Measurements from ENCODE around the gene KIF1B. TPM values are rescaled to one million over a fixed set of nuclear protein-coding genes. Genes with fewer than 3 reads are reported as not detected.

KIF1B gene
- total RNA-seq, 5 donors from 2014 or later (not counting 1 experiment from before 2014, with no cell fraction given), result 10.3 to 15.3 (median 13.8) TPM

DNA sequence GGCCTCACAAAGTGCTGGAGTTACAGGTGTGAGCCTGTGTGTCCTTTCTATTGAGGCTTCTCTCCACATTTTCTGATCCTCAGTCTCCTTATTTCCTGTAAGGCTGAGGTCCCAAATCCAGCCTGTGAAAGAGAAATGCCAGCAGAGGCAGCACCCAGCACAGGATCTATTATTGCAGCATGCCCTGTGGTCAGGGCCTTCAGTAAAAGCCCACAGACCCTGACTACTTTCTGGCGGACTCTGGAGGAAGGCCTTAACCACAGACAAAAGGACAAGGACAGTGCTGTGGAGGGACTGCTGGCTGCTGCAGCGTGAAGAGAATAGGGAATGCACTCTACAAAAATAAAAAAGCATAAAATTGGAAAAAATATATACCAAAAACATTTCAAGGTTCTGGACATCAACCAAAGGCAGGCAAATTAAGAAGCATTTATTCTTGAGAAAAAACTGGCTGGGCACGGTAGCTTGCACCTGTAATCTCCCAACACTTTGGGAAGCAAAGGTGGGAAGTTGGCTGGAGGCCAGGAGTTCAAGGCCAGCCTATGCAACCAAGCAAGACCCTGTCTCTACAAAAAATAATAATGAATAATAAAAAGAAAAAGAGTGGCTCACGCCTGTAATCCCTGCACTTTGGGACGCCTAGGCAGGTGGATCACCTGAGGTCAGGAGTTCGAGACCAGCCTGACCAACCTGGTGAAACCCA is 179.1 kb downstream of the KIF1B start:
- Histone ChIP-seq H3K4me3 (ENCODE audit: control insufficient read depth in 1 of 2, extremely low read depth in 1 of 2, low read length in 1 of 2) (no peak overlapping the region), H3K36me3 (ENCODE audit: control insufficient read depth in 2 of 2, extremely low read depth in 1 of 2, insufficient read depth in 1 of 2, low read length in 1 of 2) (no peaks in the 10 kb centered on the region), H3K9me3 (no peaks in the 10 kb centered on the region), H3K27ac (ENCODE audit: low read length) (no peak overlapping the region), H3K27me3 (replicated peaks in 1 of 2; ENCODE audit: control insufficient read depth in 2 of 2, extremely low read depth in 1 of 2, insufficient read depth in 2 of 2, low read length in 1 of 2) (no peaks in the 10 kb centered on the region), H3K4me1 (ENCODE audit: control insufficient read depth in 1 of 2, extremely low read depth in 1 of 2, insufficient read depth in 2 of 2, low read length in 2 of 2) (peaks cover 2 to 3% of the 10 kb centered on the region in 2 experiments)
- H3K36me3 Mint-ChIP-seq, result peaks cover under 1% of the 10 kb centered on the region
- POLR2A ChIA-PET, result interaction anchor here in 1 of 2 donors (0.7 kb wide), 1 partner anchor 452 kb away, joined by 3 read pairs; no protein-coding TSS in a partner anchor
- DNase-seq (no peak), ATAC-seq (replicated peaks in 1 of 4) (no peak)
- no peaks in the 10 kb centered on the region for H3K9me3 Mint-ChIP-seq
- H3K27me3 Mint-ChIP-seq, result no peaks in the 10 kb centered on the region
- H3K27ac Mint-ChIP-seq, result no peak overlapping the region
- 96% methylated on average over 4 of the region's 6 CpGs for WGBS (ENCODE audit: insufficient coverage)
- H3K4me3 Mint-ChIP-seq, result no peak overlapping the region
- peaks cover 9 to 11% (median 10%) of the 10 kb centered on the region in 3 donors for H3K4me1 Mint-ChIP-seq
- CTCF ChIA-PET, result no interaction called here

DNA sequence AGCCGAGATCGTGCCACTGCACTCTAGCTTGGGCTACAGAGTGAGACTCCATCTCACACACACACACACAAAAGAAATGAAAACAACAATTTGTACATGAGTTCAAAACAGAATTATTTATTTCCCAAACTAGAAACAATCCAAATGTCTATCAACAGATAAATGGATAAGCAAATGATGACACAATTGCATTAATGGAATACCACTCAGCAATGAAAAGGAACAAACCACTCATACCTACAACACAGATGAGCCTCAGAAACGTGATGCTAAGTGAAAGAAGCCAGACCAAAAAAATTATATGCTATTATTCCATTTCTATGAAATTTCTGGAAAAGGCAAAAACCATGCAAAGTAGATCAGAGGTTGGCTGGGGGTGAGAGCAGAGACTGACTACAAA is 186.5 kb downstream of the KIF1B start:
- no peaks in the 10 kb centered on the region for H3K9me3 ChIP-seq
- peaks cover 12 to 24% (median 22%) of the 10 kb centered on the region in 3 donors for H3K4me1 Mint-ChIP-seq
- peaks cover 0 to 24% of the 10 kb centered on the region in 2 experiments for H3K4me1 ChIP-seq (ENCODE audit: control insufficient read depth in 1 of 2, extremely low read depth in 1 of 2, insufficient read depth in 2 of 2, low read length in 2 of 2)
- peak overlapping the region; percentile 21 to 97 (median 47) for H3K4me3 Mint-ChIP-seq
- DNase-seq (no peak), ATAC-seq (replicated peaks in 1 of 4) (no peak)
- POLR2A ChIA-PET, result no interaction called here
- CTCF ChIA-PET, result no interaction called here
- no peaks in the 10 kb centered on the region for H3K9me3 Mint-ChIP-seq
- H3K27ac Mint-ChIP-seq, result no peak overlapping the region
- WGBS (ENCODE audit: insufficient coverage), result 100% methylated on average over 2 of the region's 3 CpGs
- no peaks in the 10 kb centered on the region for H3K27me3 Mint-ChIP-seq
- no peak overlapping the region for H3K27ac ChIP-seq (ENCODE audit: low read length)
- no peaks in the 10 kb centered on the region for H3K36me3 Mint-ChIP-seq
- no peaks in the 10 kb centered on the region for H3K36me3 ChIP-seq (ENCODE audit: control insufficient read depth in 2 of 2, extremely low read depth in 1 of 2, insufficient read depth in 1 of 2, low read length in 1 of 2)
- H3K4me3 ChIP-seq (ENCODE audit: control insufficient read depth in 1 of 2, extremely low read depth in 1 of 2, low read length in 1 of 2), result no peak overlapping the region
- no peaks in the 10 kb centered on the region for H3K27me3 ChIP-seq (replicated peaks in 1 of 2; ENCODE audit: control insufficient read depth in 2 of 2, extremely low read depth in 1 of 2, insufficient read depth in 2 of 2, low read length in 1 of 2)

DNA sequence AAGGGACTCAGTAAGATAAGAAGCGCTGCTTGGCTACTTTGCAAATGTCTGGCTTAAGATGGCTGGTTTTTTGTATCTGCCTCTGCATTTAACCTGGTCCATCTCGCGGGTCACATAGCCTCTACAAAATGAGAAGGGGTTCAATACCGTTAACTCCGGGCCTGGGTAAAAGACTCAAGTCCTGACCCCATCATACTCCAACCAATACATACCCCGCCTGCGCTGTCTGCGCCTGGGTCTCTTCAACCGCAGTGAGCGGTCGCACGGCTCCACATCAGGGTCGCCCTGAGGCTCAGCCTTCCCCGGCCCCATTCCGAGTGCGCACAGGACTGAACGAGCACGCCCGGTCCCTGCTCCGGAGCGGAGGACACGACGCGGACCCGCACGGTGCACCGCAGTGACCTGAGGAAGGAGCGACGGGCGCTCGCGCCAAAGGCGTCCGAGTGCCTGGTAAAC is 187.9 kb downstream of the KIF1B start:
- H3K4me1 Mint-ChIP-seq, result peaks cover 12 to 24% (median 24%) of the 10 kb centered on the region in 3 donors
- POLR2A ChIA-PET, result interaction anchor here in 1 of 2 donors (1.0 kb wide), 1 partner anchor 11 kb away, joined by 6 read pairs; no protein-coding TSS in a partner anchor
- Histone ChIP-seq H3K27me3 (replicated peaks in 1 of 2; ENCODE audit: control insufficient read depth in 2 of 2, extremely low read depth in 1 of 2, insufficient read depth in 2 of 2, low read length in 1 of 2) (no peaks in the 10 kb centered on the region), H3K4me3 (ENCODE audit: control insufficient read depth in 1 of 2, extremely low read depth in 1 of 2, low read length in 1 of 2) (peak overlapping the region; percentile 82 to 97), H3K9me3 (no peaks in the 10 kb centered on the region), H3K36me3 (ENCODE audit: control insufficient read depth in 2 of 2, extremely low read depth in 1 of 2, insufficient read depth in 1 of 2, low read length in 1 of 2) (peaks cover 0 to 6% of the 10 kb centered on the region in 2 donors), H3K27ac (ENCODE audit: low read length) (peak overlapping the region; percentile 50), H3K4me1 (ENCODE audit: control insufficient read depth in 1 of 2, extremely low read depth in 1 of 2, insufficient read depth in 2 of 2, low read length in 2 of 2) (peaks cover 0 to 24% of the 10 kb centered on the region in 2 experiments)
- CTCF ChIA-PET, result interaction anchor here in 1 of 2 donors (1.0 to 1.4 kb wide), 2 partner anchors 10 to 188 kb away, joined by 3 to 4 read pairs; partner anchors contain the start of gene KIF1B
- peak; percentile 52 to 54 (median 54) for ATAC-seq (replicated peaks in 1 of 4)
- H3K36me3 Mint-ChIP-seq, result no peaks in the 10 kb centered on the region
- H3K4me3 Mint-ChIP-seq, result peak overlapping the region; percentile 96 to 97 (median 96)
- WGBS (ENCODE audit: insufficient coverage), result under 1% methylated on average over 33 of the region's 34 CpGs
- H3K9me3 Mint-ChIP-seq, result no peaks in the 10 kb centered on the region
- no peaks in the 10 kb centered on the region for H3K27me3 Mint-ChIP-seq
- peak in 1 of 35 experiments; percentile 8 for DNase-seq
- H3K27ac Mint-ChIP-seq, result peak overlapping the region; percentile 85 to 88

DNA sequence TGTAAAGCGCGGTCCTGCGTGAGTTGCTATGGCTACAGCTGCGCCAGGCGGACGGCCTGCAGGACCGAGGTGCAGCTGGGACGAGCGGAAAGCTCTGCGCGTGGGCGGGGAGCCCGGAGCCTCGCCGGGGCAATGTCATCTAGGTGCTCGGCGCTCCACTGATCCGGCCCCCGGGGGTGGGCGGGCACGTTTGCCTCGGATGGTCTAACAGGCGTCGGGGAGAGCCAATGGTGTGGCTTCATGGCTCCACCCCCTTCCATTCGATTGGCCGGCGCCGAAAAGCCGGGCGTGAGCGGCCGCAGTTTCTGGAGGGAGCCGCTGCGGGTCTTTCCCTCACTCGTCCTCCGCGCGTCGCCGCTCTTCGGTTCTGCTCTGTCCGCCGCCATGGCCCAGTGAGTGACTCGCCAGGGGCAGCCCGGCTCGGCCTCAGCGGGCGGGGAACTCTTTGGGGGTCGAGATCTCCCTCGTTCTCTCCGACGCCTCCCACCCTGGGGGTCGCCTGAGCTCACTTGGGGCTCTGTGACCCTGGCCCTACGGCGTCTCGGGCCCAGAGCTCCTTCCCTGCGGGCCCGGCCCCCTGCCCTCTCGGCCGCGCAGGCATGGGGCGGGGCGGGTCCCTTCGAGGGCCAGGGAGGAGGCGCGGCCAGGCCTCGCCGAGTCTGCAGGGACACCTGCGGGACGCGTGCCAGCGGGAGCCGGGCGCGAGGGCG is 188.5 kb downstream of the KIF1B start, which contains the start of gene PGD:
Gene PGD, plus strand, starts transcription at position 331 of the 710 bp plus-strand sequence. Its CDS starts 54 bp downstream, at position 385.
- Mint-ChIP-seq H3K9me3 (no peaks in the 10 kb centered on the region), H3K36me3 (peaks cover 5% of the 10 kb centered on the region), H3K4me1 (peaks cover 12 to 24% (median 24%) of the 10 kb centered on the region in 3 donors), H3K4me3 (peak within 1 kb of the TSS; percentile 96 to 97 (median 96)), H3K27me3 (no peaks in the 10 kb centered on the region), H3K27ac (peak within 1 kb of the TSS; percentile 85 to 88)
- H3K4me1 ChIP-seq (ENCODE audit: control insufficient read depth in 1 of 2, extremely low read depth in 1 of 2, insufficient read depth in 2 of 2, low read length in 2 of 2), result peaks cover 0 to 24% of the 10 kb centered on the region in 2 experiments
- peak within 1 kb of the TSS; percentile 69 for H3K27ac ChIP-seq (ENCODE audit: low read length)
- no peaks in the 10 kb centered on the region for H3K9me3 ChIP-seq
- no peaks in the 10 kb centered on the region for H3K27me3 ChIP-seq (replicated peaks in 1 of 2; ENCODE audit: control insufficient read depth in 2 of 2, extremely low read depth in 1 of 2, insufficient read depth in 2 of 2, low read length in 1 of 2)
- peak within 1 kb of the TSS; percentile 82 to 97 for H3K4me3 ChIP-seq (ENCODE audit: control insufficient read depth in 1 of 2, extremely low read depth in 1 of 2, low read length in 1 of 2)
- H3K36me3 ChIP-seq (ENCODE audit: control insufficient read depth in 2 of 2, extremely low read depth in 1 of 2, insufficient read depth in 1 of 2, low read length in 1 of 2), result peaks cover under 1 to 11% of the 10 kb centered on the region in 2 donors
- POLR2A ChIA-PET, result interaction anchor here in 1 of 2 donors (1.0 kb wide), 1 partner anchor 12 kb away, joined by 6 read pairs; no protein-coding TSS in a partner anchor
- ATAC-seq (replicated peaks in 1 of 4), result peak; percentile 96 to 98 (median 97)
- CTCF ChIA-PET, result interaction anchor here in 1 of 2 donors (0.6 to 1.4 kb wide), 3 partner anchors 10 to 189 kb away, joined by 3 to 4 read pairs (median 3); partner anchors contain the start of gene KIF1B
- WGBS (ENCODE audit: insufficient coverage), result under 1% methylated on average over 76 of the region's 76 CpGs
- DNase-seq, result peak; percentile 91 to 98 (median 96)

DNA sequence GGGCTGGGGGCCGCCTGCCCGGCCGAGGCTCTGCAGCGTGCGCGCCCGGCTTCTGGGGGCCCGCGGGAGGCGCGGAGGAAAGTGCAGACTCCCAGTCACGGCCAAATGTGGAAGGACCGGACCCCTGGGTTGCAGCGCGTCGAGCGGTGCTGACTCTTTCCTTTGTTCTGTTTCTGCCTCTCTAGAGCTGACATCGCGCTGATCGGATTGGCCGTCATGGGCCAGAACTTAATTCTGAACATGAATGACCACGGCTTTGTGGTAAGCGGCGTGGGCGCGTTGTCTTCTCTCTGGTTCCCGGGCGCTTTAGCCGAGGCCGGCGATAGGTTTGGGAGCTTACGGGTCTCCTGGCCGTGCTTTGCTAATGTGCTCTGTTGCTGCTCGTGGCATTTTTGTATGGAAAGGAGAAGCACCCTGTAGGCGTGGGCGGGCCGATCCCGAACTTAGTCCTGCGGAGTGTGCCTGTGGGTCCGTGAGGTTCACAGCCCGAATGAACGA is 189.1 kb downstream of the KIF1B start:
- ATAC-seq (replicated peaks in 1 of 4) (no peak), DNase-seq (peak in 1 of 35 experiments; percentile 14)
- H3K4me1 Mint-ChIP-seq, result peaks cover 12 to 24% (median 24%) of the 10 kb centered on the region in 3 donors
- H3K36me3 Mint-ChIP-seq, result peaks cover 10% of the 10 kb centered on the region
- H3K4me3 Mint-ChIP-seq, result peak overlapping the region; percentile 85 to 97 (median 90)
- H3K27me3 Mint-ChIP-seq, result no peaks in the 10 kb centered on the region
- Histone ChIP-seq H3K4me1 (ENCODE audit: control insufficient read depth in 1 of 2, extremely low read depth in 1 of 2, insufficient read depth in 2 of 2, low read length in 2 of 2) (peaks cover 0 to 24% of the 10 kb centered on the region in 2 experiments), H3K27me3 (replicated peaks in 1 of 2; ENCODE audit: control insufficient read depth in 2 of 2, extremely low read depth in 1 of 2, insufficient read depth in 2 of 2, low read length in 1 of 2) (no peaks in the 10 kb centered on the region), H3K9me3 (no peaks in the 10 kb centered on the region), H3K27ac (ENCODE audit: low read length) (no peak overlapping the region), H3K36me3 (ENCODE audit: control insufficient read depth in 2 of 2, extremely low read depth in 1 of 2, insufficient read depth in 1 of 2, low read length in 1 of 2) (peaks cover 4 to 17% of the 10 kb centered on the region in 2 donors), H3K4me3 (ENCODE audit: control insufficient read depth in 1 of 2, extremely low read depth in 1 of 2, low read length in 1 of 2) (peak overlapping the region; percentile 82 to 97)
- POLR2A ChIA-PET, result no interaction called here
- CTCF ChIA-PET, result interaction anchor here in 1 of 2 donors (1.4 kb wide), 1 partner anchor 189 kb away, joined by 4 read pairs; the partner anchor contains the start of gene KIF1B
- WGBS (ENCODE audit: insufficient coverage), result 7% methylated on average over 42 of the region's 42 CpGs
- H3K27ac Mint-ChIP-seq, result peak overlapping the region in 1 of 2 donors; percentile 36
- H3K9me3 Mint-ChIP-seq, result no peaks in the 10 kb centered on the region
